22Rv1 (cell line): ENCODE measurements around the gene GRM8.

Experiments
- ZFX ChIP-seq: fragments of 450-650 bp; IDR thresholded peaks from 2 replicates; pipeline ENCODE4 v1.6.1; 2017; ENCODE audit warnings: antibody characterized with exemption, borderline replicate concordance
- TF ChIP-seq, protein P1 (sequence below): fragments of 450-650 bp; IDR thresholded peaks from 2 replicates; pipeline ENCODE4 v1.5.1; 2017; ENCODE audit warnings: mild to moderate bottlenecking

DNA sequence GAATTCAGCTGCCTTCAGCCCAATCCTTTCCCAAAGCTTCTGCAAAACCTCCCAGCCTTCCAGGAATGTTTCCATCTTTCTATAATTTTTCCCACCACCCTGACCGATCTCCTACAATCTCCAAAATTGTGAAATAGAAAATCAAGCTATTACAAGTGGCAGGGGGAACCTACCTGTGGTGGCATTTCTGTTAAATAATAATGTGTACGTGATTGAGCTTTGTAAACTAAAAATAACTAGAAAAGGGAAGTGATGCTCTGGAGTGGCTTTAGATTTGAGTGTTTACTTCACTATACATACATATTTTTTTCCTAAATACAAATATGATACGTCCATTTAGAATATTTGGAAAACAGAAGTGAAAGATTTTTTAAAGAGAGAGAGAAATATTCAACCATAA is 593.6 kb downstream of the GRM8 start:
- TF ChIP-seq, protein P1, sequence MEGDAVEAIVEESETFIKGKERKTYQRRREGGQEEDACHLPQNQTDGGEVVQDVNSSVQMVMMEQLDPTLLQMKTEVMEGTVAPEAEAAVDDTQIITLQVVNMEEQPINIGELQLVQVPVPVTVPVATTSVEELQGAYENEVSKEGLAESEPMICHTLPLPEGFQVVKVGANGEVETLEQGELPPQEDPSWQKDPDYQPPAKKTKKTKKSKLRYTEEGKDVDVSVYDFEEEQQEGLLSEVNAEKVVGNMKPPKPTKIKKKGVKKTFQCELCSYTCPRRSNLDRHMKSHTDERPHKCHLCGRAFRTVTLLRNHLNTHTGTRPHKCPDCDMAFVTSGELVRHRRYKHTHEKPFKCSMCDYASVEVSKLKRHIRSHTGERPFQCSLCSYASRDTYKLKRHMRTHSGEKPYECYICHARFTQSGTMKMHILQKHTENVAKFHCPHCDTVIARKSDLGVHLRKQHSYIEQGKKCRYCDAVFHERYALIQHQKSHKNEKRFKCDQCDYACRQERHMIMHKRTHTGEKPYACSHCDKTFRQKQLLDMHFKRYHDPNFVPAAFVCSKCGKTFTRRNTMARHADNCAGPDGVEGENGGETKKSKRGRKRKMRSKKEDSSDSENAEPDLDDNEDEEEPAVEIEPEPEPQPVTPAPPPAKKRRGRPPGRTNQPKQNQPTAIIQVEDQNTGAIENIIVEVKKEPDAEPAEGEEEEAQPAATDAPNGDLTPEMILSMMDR: no peak
- no peak for TF ChIP-seq ZFX
